Mesodermal cell (in vitro differentiated cells): ENCODE measurements around the gene MYL10.
A peak's percentile ranks its signal among the peaks of the same experiment; 100 is the strongest.

ENCODE experiments used
- H3K27ac ChIP-seq: 2 replicates; pipeline ENCODE4 v1.7.0; 2013; ENCODE audit warnings: mild to moderate bottlenecking, low read depth, low read length, moderate library complexity; ENCODE audit not compliant: severe bottlenecking
- H3K36me3 ChIP-seq: 2 replicates; pipeline ENCODE4 v1.7.1; 2013; ENCODE audit warnings: mild to moderate bottlenecking, low read length, moderate library complexity; ENCODE audit not compliant: control insufficient read depth, insufficient read depth
- H3K4me1 ChIP-seq: one replicate; pipeline ENCODE4 v1.7.1; 2013; ENCODE audit warnings: mild to moderate bottlenecking, low read length; ENCODE audit not compliant: insufficient read depth, control insufficient read depth, poor library complexity, severe bottlenecking
- H3K4me3 ChIP-seq: 2 replicates; pipeline ENCODE4 v1.7.0; 2013; ENCODE audit warnings: low read length, control low read depth, mild to moderate bottlenecking; ENCODE audit not compliant: insufficient read depth, poor library complexity, severe bottlenecking; ENCODE audit errors: extremely low read depth
- H3K9me3 ChIP-seq: 2 replicates; pipeline ENCODE4 v1.7.1; 2013; ENCODE audit warnings: mild to moderate bottlenecking, low read length, moderate library complexity; ENCODE audit not compliant: control insufficient read depth
- WGBS, 2 experiments: methylation state at CpG; one replicate each; pipeline ENCODE4 v1.1.5; 2013; ENCODE audit warnings: missing lambda C conversion rate in 2 of 2; ENCODE audit not compliant: insufficient coverage in 2 of 2; 5-methylcytosine and 5-hydroxymethylcytosine counted together

MYL10 gene

DNA sequence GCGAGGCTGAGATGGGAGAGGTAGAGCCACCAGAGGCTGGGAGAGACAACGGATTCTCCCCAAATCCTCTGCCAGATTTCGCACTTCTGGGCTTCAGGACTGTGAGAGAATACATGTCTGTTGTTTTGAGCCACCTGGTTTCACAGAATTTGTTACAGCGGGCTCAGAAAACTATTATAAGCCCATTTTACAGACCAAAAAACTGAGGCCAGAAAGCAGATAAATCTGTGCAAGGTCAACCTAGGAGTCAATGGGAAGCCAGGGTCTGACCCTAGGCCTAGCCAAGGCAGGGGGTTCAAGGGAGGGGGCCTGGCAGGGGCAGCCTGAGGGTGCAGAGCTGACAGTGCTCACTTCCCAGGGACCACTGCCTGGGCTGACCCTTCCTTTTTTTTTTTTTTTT is 8.7 kb downstream of the MYL10 start:
- Histone ChIP-seq H3K4me1 (peaks cover 28% of the 10 kb centered on the region), H3K36me3 (no peaks in the 10 kb centered on the region), H3K9me3 (no peaks in the 10 kb centered on the region), H3K27ac (no peak overlapping the region), H3K4me3 (no peak overlapping the region)
- WGBS, 2 experiments, result 83 to 93% methylated on average over 3 of the region's 4 CpGs

DNA sequence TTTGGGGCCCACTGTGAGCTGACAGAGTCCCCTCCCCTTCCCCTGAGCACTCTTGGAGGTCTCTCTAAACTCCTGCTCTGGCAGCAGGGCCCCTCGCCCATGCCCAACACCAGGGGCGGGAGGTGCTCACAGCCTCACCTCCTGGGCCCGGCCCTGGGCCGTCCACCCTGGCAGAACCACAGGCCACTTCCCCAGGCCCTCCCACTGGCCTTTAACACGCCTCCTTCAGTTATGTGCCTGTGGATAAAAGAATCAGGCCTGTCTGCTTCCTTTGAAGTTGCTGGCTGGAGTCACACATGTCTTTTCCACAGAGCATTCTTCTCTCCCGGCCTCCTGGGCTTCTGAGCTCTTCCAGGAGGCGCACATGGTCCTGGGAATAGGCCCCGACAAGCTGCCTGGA is 10.2 kb downstream of the MYL10 start:
- WGBS, 2 experiments, result 59 to 77% methylated on average over 7 of the region's 8 CpGs
- Histone ChIP-seq H3K27ac (peak overlapping the region; percentile 61), H3K4me3 (no peak overlapping the region)

DNA sequence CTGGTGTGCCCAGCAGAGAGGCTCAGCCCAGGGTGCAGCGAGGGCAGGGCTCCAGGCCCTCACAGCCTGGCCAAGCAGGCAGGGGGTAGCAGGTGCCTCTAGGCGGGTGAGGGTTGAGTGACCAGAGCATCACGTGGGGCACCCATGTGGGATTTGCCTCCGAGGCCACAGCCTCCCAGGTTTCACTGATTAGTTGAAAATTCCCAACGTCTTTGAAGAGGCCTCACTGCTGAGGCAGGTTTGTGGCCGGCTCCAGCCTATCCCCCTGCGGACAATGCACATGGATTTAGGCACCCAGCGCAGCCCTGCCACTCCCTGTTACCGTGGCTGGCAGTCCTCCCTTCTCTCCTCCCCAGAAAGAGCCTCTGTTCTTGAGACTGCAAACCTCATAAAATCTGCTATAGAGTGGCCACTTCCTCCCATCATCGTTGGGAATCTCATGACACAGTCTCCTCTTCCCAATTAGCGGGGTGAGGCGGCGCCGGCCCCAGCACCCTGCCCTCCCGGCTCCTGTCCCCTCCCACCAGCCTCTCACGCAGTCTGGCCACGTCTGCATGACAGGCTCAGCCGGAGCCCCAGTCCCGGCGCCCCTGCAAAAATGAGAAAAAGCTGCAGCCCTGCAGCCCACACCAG is 10.8 kb downstream of the MYL10 start:
- WGBS, 2 experiments, result 78 to 83% methylated on average over 17 to 20 of the region's 20 CpGs
- H3K36me3 ChIP-seq, result no peaks in the 10 kb centered on the region
- H3K4me3 ChIP-seq, result no peak overlapping the region
- H3K4me1 ChIP-seq, result peaks cover 29% of the 10 kb centered on the region
- peak overlapping the region; percentile 61 for H3K27ac ChIP-seq
- H3K9me3 ChIP-seq, result no peaks in the 10 kb centered on the region

More for the DNA sequence above, 10.2 kb downstream of the MYL10 start:
- Histone ChIP-seq H3K9me3 (no peaks in the 10 kb centered on the region), H3K4me1 (peaks cover 24% of the 10 kb centered on the region), H3K36me3 (no peaks in the 10 kb centered on the region)

DNA sequence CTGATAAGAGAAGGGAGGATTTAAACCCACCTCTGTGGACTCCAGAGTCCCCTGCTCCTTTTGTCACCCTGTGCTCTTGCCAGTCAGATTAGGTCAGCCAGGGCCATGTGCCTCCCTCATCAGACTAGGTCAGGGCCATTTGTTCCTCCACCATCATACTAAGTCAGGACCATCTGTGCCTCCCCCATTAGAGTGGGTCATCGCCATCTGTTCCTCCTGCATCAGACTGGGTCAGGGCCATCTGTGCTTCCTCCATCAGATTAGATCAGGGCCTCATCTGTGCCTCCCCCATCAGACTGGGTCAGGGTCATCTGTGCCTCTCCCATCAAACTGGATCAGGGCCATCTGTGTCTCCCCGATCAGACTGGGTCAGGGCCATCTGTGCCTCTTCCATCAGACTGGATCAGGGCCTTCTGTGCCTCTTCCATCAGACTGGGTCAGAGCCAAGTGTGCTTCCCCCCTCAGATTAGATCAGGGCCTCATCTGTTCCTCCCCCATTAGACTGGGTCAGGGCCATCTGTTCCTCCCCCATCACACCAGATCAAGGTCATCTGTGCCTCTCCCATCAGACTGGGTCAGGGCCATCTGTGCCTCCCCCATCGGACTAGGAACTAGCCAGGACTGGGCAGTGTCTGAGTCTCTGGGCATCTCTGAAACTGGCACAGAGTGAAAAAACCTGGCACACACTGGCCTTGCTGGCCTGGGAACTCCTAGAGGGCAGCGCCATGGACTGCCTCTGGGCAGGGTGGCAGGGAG is 11.5 kb downstream of the MYL10 start:
- no peak overlapping the region for H3K27ac ChIP-seq
- whole genome bisulfite sequencing, 2 experiments, result 80 to 85% methylated on average over 4 of the region's 4 CpGs
- H3K4me1 ChIP-seq, result peaks cover 34% of the 10 kb centered on the region
- no peaks in the 10 kb centered on the region for H3K9me3 ChIP-seq
- no peaks in the 10 kb centered on the region for H3K36me3 ChIP-seq
- H3K4me3 ChIP-seq, result no peak overlapping the region

DNA sequence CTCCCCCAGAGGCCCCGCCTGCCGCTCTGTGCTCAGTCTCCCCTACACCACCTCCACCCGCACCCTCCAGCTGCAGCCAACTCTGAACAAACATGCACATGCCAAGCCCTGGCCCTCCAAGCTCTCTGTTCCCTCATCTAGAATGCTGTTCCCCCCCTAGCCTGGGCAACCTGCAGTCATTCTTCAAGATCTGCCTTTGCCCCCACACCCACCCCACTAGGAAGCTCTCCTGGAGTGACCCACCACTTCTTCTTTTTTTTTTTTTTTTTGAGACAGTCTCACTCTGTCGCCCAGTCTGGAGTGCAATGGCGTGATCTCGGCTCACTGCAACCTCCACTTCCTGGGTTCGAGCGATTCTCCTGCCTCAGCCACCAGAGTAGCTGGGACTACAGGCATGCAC is 13.7 kb downstream of the MYL10 start:
- Histone ChIP-seq H3K9me3 (no peaks in the 10 kb centered on the region), H3K27ac (peak overlapping the region; percentile 68), H3K36me3 (no peaks in the 10 kb centered on the region), H3K4me3 (no peak overlapping the region), H3K4me1 (peaks cover 34% of the 10 kb centered on the region)
- WGBS, 2 experiments, result 90 to 100% methylated on average over 5 to 8 of the region's 8 CpGs

DNA sequence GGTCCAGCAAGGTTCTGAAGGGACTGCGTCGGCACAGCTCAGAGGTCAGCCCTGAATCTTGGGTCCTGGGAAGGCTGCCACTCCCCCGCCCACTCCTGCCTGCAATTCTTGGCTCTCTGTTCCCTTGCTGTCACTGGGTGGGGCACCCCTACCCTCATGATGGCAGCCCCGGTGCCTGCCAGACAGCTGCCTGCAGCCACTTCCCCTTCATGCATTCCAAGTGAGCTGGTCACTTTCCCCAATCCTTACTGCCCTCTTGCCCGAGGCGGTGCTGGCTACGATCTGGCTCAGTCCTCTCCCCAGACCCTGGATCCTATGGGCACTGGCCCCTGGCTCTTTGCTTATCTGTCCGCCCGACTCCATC is 14.2 kb downstream of the MYL10 start:
- Histone ChIP-seq H3K4me3 (no peak overlapping the region), H3K36me3 (no peaks in the 10 kb centered on the region), H3K27ac (peak overlapping the region; percentile 68), H3K9me3 (no peaks in the 10 kb centered on the region), H3K4me1 (peaks cover 34% of the 10 kb centered on the region)
- WGBS, 2 experiments, result 40 to 44% methylated on average over 9 of the region's 9 CpGs

DNA sequence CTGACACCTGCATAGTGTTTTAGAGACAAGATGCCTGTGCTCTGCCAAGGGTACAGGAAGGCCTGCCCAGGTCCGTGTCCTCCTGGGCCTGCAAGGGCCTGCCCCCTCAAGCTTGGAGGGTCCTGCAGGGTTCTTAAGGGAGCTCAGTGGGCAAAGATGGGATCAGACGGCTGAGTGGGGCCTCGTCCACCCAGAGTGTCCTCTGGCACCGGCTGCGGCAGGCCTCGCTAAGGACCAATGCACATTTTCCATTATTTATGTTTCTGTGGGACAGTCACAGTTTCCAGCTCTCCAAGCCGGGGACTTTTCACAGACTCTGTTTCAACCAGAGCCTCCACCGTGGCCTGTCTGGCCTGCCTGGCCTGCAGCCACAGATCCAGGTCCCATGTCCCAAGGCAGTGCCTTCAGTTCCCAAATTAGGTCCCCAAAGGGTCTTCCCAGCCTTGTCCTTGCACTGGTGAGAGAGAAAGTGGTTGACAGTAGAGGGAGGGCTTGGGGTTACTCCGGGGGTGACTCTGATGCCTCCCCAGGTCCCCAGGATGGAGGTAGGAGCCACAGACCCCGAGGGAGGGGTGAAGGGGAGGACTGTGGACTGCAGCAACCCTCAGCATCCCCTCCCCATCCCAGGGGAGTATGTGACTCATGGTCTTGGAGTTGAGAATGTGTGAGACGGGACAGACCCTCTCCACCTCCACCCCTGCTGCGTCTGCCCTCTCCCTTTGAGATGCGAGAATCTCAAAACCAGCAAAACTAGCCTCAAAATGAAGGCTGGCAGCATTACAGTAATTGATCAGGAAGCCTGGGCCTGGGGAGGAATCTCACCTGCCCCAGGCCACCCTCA is 14.8 kb downstream of the MYL10 start:
- WGBS, 2 experiments, result 76 to 81% methylated on average over 8 to 9 of the region's 13 CpGs
- no peaks in the 10 kb centered on the region for H3K9me3 ChIP-seq
- H3K4me1 ChIP-seq, result peaks cover 32% of the 10 kb centered on the region
- H3K4me3 ChIP-seq, result no peak overlapping the region
- H3K36me3 ChIP-seq, result no peaks in the 10 kb centered on the region
- H3K27ac ChIP-seq, result peak overlapping the region; percentile 68

DNA sequence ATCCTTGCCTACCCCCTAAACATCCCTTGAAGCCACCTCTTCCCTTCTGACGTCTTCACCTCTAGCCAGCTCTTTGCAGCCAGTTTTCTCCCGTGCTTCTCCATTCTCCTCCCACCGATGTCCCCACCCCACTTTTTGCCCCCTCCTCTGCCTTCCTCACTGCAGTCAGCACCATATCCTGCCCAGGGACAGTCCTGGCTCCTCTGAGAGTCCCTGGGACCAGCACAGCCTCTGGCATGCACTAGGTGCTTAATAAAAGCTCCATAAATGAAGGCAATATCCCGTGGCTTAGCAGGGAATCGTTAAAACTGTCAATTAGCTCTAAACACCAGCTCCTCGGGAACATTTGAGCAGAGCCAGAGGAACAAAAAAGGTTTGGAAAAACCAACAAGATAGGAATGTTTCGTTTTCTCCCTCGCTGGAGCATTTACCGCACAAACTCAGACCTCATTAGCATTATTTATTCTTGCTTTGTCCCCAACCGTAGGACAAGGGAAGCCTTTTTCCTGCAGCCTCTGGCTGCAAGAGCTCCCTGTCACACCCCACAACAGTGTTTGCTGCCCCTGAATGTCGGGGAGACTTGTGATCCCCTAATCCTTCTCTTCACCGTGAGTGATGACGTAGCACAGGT is 16.1 kb downstream of the MYL10 start:
- no peaks in the 10 kb centered on the region for H3K9me3 ChIP-seq
- no peak overlapping the region for H3K27ac ChIP-seq
- WGBS, 2 experiments, result 46 to 49% methylated on average over 13 of the region's 13 CpGs
- H3K36me3 ChIP-seq, result no peaks in the 10 kb centered on the region
- H3K4me3 ChIP-seq, result no peak overlapping the region
- H3K4me1 ChIP-seq, result peaks cover 26% of the 10 kb centered on the region

DNA sequence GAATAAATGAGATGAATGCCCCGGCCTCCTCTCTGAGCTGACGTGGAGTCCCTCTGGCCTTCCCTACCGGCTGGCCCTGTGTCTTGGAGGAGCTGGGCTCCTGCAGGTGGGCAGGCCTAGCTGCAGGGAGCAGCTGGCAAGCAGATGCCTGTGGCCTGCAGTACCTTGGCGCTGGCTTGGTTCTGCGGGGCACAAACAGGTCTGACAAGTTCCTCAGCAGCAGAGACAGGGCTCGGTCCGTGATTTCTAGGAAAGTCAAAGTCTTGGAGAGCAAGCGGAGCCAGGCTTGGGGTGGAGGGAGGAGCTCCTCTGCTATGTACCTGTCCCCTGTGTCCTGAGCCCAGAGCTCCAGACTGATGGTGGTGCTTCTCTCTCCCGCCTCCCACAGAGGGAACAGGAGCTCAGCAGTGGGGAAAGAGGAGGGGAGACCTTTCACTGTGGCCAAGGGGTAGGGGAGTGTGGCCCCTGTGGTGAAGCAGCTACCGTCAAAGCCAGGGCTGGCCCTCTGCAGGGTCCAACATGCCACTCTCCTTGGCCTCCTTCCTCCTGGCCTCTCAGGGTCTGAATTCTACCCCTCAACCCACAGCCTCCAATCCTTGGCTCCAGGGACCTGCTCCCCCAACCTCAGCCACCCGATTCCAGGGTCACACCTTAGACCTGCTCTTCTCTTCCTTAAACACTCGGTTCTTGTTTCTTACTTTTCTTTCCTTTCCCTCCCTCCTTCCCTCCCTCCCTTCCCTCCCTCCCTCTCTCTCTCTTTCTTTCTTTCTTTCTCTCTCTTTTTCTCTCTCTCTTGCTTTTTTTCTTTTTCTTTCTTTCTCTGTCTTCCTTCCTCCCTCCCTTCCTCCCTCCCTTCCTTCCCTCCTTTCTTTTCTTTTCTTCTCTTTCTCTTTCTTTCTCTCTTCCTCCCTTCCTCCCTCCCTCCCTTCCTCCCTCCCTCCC is 20.1 kb downstream of the MYL10 start:
- no peaks in the 10 kb centered on the region for H3K9me3 ChIP-seq
- 83% methylated on average over 10 to 11 of the region's 12 CpGs for WGBS, 2 experiments

More for the DNA sequence above, 20.1 kb downstream of the MYL10 start:
- Histone ChIP-seq H3K27ac (no peak overlapping the region), H3K4me3 (no peak overlapping the region), H3K4me1 (peaks cover 24% of the 10 kb centered on the region), H3K36me3 (no peaks in the 10 kb centered on the region)
